HEK293 (cell line): ENCODE measurements around the gene GPI.

Experiments
- BCL11B ChIP-seq: fragments of 450-650 bp; formaldehyde crosslinking; IDR thresholded peaks from 2 replicates; pipeline ENCODE4 v1.5.1; 2016; ENCODE audit warnings: low read depth, missing biosample characterization, missing genetic modification characterization
- IKZF3 ChIP-seq: fragments of 450-650 bp; IDR thresholded peaks from 2 replicates; pipeline ENCODE4 v1.5.0; 2018; ENCODE audit warnings: missing biosample characterization, mild to moderate bottlenecking, missing genetic modification characterization, moderate library complexity
- MZF1 ChIP-seq: fragments of 450-650 bp; formaldehyde crosslinking; IDR thresholded peaks from 2 replicates; pipeline ENCODE4 v1.5.1; 2017; ENCODE audit warnings: missing biosample characterization, missing genetic modification characterization, borderline replicate concordance
- ZBTB21 ChIP-seq: fragments of 450-650 bp; formaldehyde crosslinking; IDR thresholded peaks from 2 replicates; pipeline ENCODE4 v1.5.1; 2017; ENCODE audit warnings: missing biosample characterization, missing genetic modification characterization
- ZNF114 ChIP-seq: fragments of 450-650 bp; formaldehyde crosslinking; IDR thresholded peaks from 2 replicates; pipeline ENCODE4 v1.5.0; 2017; ENCODE audit warnings: missing biosample characterization, missing genetic modification characterization
- ZNF175 ChIP-seq: fragments of 450-650 bp; formaldehyde crosslinking; IDR thresholded peaks from 2 replicates; pipeline ENCODE4 v1.5.1; 2016; ENCODE audit warnings: missing biosample characterization, missing genetic modification characterization
- ZNF211 ChIP-seq: fragments of 450-650 bp; formaldehyde crosslinking; IDR thresholded peaks from 2 replicates; pipeline ENCODE4 v1.5.1; 2016; ENCODE audit warnings: low read depth, missing biosample characterization, missing genetic modification characterization
- ZNF248 ChIP-seq: fragments of 450-650 bp; formaldehyde crosslinking; IDR thresholded peaks from 2 replicates; pipeline ENCODE4 v1.5.1; 2017; ENCODE audit warnings: missing biosample characterization, missing genetic modification characterization
- ZNF324 ChIP-seq: fragments of 450-650 bp; formaldehyde crosslinking; IDR thresholded peaks from 2 replicates; pipeline ENCODE4 v1.5.1; 2016; ENCODE audit warnings: missing biosample characterization, missing genetic modification characterization
- ZNF341 ChIP-seq: fragments of 450-650 bp; formaldehyde crosslinking; IDR thresholded peaks from 2 replicates; pipeline ENCODE4; 2016; ENCODE audit warnings: low read depth, missing biosample characterization, missing genetic modification characterization
- ZNF37A ChIP-seq: fragments of 450-650 bp; IDR thresholded peaks from 2 replicates; pipeline ENCODE4 v1.5.1; 2018; ENCODE audit warnings: missing biosample characterization, missing genetic modification characterization
- ZNF423 ChIP-seq: fragments of 450-650 bp; formaldehyde crosslinking; IDR thresholded peaks from 2 replicates; pipeline ENCODE4 v1.5.1; 2016; ENCODE audit warnings: missing biosample characterization, missing genetic modification characterization
- ZNF48 ChIP-seq: fragments of 450-650 bp; formaldehyde crosslinking; IDR thresholded peaks from 2 replicates; pipeline ENCODE4 v1.5.1; 2016; ENCODE audit warnings: missing biosample characterization, missing genetic modification characterization
- ZNF610 ChIP-seq: fragments of 450-650 bp; formaldehyde crosslinking; IDR thresholded peaks from 2 replicates; pipeline ENCODE4 v1.5.1; 2016; ENCODE audit warnings: missing biosample characterization, missing genetic modification characterization, borderline replicate concordance
- ZNF621 ChIP-seq: fragments of 450-650 bp; formaldehyde crosslinking; IDR thresholded peaks from 2 replicates; pipeline ENCODE4 v1.5.1; 2017; ENCODE audit warnings: missing biosample characterization, missing genetic modification characterization
- ZNF626 ChIP-seq: fragments of 450-650 bp; sonication (Bioruptor Pico); formaldehyde crosslinking; IDR thresholded peaks from 2 replicates; pipeline ENCODE4 v1.5.1; 2018; ENCODE audit warnings: missing biosample characterization, missing genetic modification characterization, inconsistent platforms
- ZNF785 ChIP-seq: fragments of 450-650 bp; formaldehyde crosslinking; IDR thresholded peaks from 2 replicates; pipeline ENCODE4 v1.5.1; 2016; ENCODE audit warnings: missing biosample characterization, missing genetic modification characterization
- TF ChIP-seq, protein P1 (sequence below): fragments of 450-650 bp; formaldehyde crosslinking; IDR thresholded peaks from 2 replicates; pipeline ENCODE4 v1.5.1; 2016; ENCODE audit warnings: missing biosample characterization, missing genetic modification characterization
- TF ChIP-seq, protein P2 (sequence below): fragments of 450-650 bp; formaldehyde crosslinking; IDR thresholded peaks from 2 replicates; pipeline ENCODE4 v1.5.1; 2017; ENCODE audit warnings: missing biosample characterization, missing genetic modification characterization
- TF ChIP-seq, protein P3 (sequence below): sonication (generic); formaldehyde crosslinking; IDR thresholded peaks from 2 replicates; pipeline ENCODE4 v1.8.1; 2022; ENCODE audit warnings: mild to moderate bottlenecking, moderate library complexity, missing genetic modification reagents
- TF ChIP-seq, protein P4 (sequence below): fragments of 450-650 bp; formaldehyde crosslinking; IDR thresholded peaks from 2 replicates; pipeline ENCODE4 v1.5.1; 2016; ENCODE audit warnings: missing biosample characterization, missing genetic modification characterization
- TF ChIP-seq, protein P5 (sequence below): fragments of 450-650 bp; formaldehyde crosslinking; IDR thresholded peaks from 2 replicates; pipeline ENCODE4 v1.5.1; 2017; ENCODE audit warnings: missing biosample characterization, missing genetic modification characterization
- TF ChIP-seq, protein P6 (sequence below): fragments of 450-650 bp; formaldehyde crosslinking; IDR thresholded peaks from 2 replicates; pipeline ENCODE4 v1.5.1; 2016; ENCODE audit warnings: missing biosample characterization, missing genetic modification characterization, low read depth
- TF ChIP-seq, protein P7 (sequence below): fragments of 450-650 bp; formaldehyde crosslinking; conservative IDR thresholded peaks from 2 replicates; pipeline ENCODE4 v1.5.1; 2016; ENCODE audit warnings: low read depth, missing biosample characterization, missing genetic modification characterization

The GPI gene

DNA sequence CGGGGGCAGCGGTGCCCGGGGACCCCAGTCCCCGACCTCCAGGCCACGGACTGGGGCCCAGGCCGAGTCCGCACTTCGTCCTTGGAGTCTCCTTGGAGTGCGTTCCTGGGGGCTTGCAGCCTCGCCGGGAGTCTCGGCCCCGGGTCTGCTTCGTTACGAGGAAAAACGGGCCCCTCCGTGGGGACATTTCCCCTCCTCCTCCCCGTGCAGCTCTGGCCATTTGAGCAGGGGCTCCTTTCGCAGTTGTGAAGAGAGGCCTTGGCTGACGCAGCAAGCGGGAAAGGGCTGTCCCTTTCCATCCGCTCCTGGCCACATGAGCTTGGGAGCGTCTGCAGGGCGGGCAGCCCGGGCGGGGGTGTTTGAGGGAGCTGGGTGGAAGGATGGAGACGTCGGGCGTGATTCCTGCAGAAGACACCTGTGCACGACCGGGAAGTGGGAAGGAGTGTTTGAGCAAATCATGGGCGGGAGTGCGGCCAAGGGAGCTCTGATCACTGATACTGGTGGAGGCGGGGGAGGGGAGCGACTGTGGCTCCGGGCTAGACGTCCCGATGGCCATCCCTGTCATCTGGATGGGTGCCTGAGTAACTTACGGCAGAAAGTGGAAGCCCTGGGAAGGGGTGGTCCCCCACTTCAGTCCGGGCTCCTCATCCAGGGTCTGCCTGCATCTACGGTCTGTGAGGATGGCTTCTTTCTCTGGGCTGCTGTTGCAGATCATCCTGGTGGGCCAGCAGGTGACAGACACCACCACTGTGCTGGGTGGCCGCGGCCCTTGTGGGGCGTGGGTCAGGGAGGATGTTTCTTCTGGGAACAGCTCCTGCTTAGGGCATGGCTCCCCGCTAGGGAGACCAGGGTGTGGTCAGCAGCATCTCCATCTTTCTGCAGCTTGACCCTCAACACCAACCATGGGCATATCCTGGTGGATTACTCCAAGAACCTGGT lies 736 bp downstream of the GPI start (continued):
- TF ChIP-seq, protein P1, sequence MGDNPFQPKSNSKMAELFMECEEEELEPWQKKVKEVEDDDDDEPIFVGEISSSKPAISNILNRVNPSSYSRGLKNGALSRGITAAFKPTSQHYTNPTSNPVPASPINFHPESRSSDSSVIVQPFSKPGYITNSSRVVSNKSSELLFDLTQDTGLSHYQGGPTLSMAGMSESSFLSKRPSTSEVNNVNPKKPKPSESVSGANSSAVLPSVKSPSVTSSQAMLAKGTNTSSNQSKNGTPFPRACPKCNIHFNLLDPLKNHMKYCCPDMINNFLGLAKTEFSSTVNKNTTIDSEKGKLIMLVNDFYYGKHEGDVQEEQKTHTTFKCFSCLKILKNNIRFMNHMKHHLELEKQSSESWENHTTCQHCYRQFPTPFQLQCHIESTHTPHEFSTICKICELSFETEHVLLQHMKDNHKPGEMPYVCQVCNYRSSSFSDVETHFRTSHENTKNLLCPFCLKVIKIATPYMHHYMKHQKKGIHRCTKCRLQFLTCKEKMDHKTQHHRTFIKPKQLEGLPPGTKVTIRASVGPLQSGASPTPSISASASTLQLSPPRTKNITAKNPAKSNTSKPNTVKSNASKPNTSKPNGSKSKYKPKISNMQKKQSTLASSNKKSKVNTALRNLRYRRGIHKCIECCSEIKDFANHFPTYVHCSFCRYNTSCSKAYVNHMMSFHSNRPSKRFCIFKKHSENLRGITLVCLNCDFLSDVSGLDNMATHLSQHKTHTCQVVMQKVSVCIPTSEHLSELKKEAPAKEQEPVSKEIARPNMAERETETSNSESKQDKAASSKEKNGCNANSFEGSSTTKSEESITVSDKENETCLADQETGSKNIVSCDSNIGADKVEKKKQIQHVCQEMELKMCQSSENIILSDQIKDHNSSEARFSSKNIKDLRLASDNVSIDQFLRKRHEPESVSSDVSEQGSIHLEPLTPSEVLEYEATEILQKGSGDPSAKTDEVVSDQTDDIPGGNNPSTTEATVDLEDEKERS (tag by site-specific recombination), result no peak
- TF ChIP-seq ZNF175 (no peak), ZNF324 (tag by site-specific recombination) (no peak; the same call in 1 of the 2 replicates), ZNF114 (no peak), ZNF341 (tag by site-specific recombination) (peak; percentile 88), ZNF621 (tag by site-specific recombination) (no peak), BCL11B (no peak), ZNF48 (tag by site-specific recombination) (no peak), ZNF423 (tag by site-specific recombination) (no peak), MZF1 (tag by site-specific recombination) (no peak), ZNF626 (no peak), IKZF3 (tag by site-specific recombination) (peak; percentile 90), ZNF37A (tag by site-specific recombination) (no peak), ZNF785 (tag by site-specific recombination) (no peak), ZBTB21 (no peak), ZNF211 (tag by site-specific recombination) (no peak), ZNF248 (tag by site-specific recombination) (no peak), ZNF610 (tag by site-specific recombination) (peak; percentile 50; the same call in 1 of the 2 replicates)
- TF ChIP-seq, protein P2, sequence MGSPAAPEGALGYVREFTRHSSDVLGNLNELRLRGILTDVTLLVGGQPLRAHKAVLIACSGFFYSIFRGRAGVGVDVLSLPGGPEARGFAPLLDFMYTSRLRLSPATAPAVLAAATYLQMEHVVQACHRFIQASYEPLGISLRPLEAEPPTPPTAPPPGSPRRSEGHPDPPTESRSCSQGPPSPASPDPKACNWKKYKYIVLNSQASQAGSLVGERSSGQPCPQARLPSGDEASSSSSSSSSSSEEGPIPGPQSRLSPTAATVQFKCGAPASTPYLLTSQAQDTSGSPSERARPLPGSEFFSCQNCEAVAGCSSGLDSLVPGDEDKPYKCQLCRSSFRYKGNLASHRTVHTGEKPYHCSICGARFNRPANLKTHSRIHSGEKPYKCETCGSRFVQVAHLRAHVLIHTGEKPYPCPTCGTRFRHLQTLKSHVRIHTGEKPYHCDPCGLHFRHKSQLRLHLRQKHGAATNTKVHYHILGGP (tag by site-specific recombination), result no peak
- TF ChIP-seq, protein P3, sequence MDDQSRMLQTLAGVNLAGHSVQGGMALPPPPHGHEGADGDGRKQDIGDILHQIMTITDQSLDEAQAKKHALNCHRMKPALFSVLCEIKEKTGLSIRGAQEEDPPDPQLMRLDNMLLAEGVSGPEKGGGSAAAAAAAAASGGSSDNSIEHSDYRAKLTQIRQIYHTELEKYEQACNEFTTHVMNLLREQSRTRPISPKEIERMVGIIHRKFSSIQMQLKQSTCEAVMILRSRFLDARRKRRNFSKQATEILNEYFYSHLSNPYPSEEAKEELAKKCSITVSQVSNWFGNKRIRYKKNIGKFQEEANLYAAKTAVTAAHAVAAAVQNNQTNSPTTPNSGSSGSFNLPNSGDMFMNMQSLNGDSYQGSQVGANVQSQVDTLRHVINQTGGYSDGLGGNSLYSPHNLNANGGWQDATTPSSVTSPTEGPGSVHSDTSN (CRISPR knock-in tag), result no peak
- TF ChIP-seq, protein P4, sequence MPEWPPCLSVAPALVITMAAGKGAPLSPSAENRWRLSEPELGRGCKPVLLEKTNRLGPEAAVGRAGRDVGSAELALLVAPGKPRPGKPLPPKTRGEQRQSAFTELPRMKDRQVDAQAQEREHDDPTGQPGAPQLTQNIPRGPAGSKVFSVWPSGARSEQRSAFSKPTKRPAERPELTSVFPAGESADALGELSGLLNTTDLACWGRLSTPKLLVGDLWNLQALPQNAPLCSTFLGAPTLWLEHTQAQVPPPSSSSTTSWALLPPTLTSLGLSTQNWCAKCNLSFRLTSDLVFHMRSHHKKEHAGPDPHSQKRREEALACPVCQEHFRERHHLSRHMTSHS (tag by site-specific recombination), result no peak
- TF ChIP-seq, protein P5, sequence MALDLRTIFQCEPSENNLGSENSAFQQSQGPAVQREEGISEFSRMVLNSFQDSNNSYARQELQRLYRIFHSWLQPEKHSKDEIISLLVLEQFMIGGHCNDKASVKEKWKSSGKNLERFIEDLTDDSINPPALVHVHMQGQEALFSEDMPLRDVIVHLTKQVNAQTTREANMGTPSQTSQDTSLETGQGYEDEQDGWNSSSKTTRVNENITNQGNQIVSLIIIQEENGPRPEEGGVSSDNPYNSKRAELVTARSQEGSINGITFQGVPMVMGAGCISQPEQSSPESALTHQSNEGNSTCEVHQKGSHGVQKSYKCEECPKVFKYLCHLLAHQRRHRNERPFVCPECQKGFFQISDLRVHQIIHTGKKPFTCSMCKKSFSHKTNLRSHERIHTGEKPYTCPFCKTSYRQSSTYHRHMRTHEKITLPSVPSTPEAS (tag by site-specific recombination), result no peak
- TF ChIP-seq, protein P6, sequence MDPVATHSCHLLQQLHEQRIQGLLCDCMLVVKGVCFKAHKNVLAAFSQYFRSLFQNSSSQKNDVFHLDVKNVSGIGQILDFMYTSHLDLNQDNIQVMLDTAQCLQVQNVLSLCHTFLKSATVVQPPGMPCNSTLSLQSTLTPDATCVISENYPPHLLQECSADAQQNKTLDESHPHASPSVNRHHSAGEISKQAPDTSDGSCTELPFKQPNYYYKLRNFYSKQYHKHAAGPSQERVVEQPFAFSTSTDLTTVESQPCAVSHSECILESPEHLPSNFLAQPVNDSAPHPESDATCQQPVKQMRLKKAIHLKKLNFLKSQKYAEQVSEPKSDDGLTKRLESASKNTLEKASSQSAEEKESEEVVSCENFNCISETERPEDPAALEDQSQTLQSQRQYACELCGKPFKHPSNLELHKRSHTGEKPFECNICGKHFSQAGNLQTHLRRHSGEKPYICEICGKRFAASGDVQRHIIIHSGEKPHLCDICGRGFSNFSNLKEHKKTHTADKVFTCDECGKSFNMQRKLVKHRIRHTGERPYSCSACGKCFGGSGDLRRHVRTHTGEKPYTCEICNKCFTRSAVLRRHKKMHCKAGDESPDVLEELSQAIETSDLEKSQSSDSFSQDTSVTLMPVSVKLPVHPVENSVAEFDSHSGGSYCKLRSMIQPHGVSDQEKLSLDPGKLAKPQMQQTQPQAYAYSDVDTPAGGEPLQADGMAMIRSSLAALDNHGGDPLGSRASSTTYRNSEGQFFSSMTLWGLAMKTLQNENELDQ (tag by site-specific recombination), result no peak
- TF ChIP-seq, protein P7, sequence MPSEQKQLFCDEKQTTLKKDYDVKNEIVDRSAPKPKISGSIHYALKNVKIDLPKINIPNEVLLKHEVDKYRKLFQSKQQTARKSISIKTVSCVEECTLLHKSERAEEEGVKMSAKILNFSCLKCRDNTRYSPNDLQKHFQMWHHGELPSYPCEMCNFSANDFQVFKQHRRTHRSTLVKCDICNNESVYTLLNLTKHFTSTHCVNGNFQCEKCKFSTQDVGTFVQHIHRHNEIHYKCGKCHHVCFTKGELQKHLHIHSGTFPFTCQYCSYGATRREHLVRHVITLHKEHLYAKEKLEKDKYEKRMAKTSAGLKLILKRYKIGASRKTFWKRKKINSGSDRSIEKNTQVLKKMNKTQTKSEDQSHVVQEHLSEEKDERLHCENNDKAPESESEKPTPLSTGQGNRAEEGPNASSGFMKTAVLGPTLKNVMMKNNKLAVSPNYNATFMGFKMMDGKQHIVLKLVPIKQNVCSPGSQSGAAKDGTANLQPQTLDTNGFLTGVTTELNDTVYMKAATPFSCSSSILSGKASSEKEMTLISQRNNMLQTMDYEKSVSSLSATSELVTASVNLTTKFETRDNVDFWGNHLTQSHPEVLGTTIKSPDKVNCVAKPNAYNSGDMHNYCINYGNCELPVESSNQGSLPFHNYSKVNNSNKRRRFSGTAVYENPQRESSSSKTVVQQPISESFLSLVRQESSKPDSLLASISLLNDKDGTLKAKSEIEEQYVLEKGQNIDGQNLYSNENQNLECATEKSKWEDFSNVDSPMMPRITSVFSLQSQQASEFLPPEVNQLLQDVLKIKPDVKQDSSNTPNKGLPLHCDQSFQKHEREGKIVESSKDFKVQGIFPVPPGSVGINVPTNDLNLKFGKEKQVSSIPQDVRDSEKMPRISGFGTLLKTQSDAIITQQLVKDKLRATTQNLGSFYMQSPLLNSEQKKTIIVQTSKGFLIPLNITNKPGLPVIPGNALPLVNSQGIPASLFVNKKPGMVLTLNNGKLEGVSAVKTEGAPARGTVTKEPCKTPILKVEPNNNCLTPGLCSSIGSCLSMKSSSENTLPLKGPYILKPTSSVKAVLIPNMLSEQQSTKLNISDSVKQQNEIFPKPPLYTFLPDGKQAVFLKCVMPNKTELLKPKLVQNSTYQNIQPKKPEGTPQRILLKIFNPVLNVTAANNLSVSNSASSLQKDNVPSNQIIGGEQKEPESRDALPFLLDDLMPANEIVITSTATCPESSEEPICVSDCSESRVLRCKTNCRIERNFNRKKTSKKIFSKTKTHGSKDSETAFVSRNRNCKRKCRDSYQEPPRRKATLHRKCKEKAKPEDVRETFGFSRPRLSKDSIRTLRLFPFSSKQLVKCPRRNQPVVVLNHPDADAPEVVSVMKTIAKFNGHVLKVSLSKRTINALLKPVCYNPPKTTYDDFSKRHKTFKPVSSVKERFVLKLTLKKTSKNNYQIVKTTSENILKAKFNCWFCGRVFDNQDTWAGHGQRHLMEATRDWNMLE (tag by site-specific recombination), result no peak
